GM23248 (cell line): Measurements from ENCODE around the gene SRPK3. TPM values are rescaled to one million over a fixed set of nuclear protein-coding genes. Genes with fewer than 3 reads are reported as not detected.

ENCODE experiments used
- DNase-seq: peaks from one replicate; pipeline ENCODE4 v3.0.0-alpha.2; 2015
- H2AFZ ChIP-seq: fragments of 200-600 bp; sonication (generic); 2 replicates; pipeline ENCODE4 v1.6.1; 2016; ENCODE audit warnings: antibody characterized with exemption
- H3F3A ChIP-seq: fragments of 200-600 bp; sonication (generic); 2 replicates; pipeline ENCODE4 v1.6.1; 2016; ENCODE audit warnings: mild to moderate bottlenecking, antibody characterized with exemption, mixed run types; ENCODE audit not compliant: insufficient read depth
- H3K27ac ChIP-seq: fragments of 200-600 bp; sonication (generic); 2 replicates; pipeline ENCODE4 v1.5.1; 2016; ENCODE audit warnings: mild to moderate bottlenecking
- H3K27me3 ChIP-seq: fragments of 200-600 bp; sonication (generic); replicated peaks from 2 replicates; pipeline ENCODE4 v1.6.1; 2016; ENCODE audit warnings: mild to moderate bottlenecking; ENCODE audit not compliant: insufficient read depth
- H3K36me3 ChIP-seq: fragments of 200-600 bp; sonication (generic); 2 replicates; pipeline ENCODE4 v1.6.1; 2016; ENCODE audit warnings: low read depth, mild to moderate bottlenecking
- H3K4me1 ChIP-seq: fragments of 200-600 bp; sonication (generic); 2 replicates; pipeline ENCODE4 v1.6.1; 2016; ENCODE audit warnings: mild to moderate bottlenecking; ENCODE audit not compliant: insufficient read depth
- H3K4me2 ChIP-seq: fragments of 200-600 bp; sonication (generic); one replicate; pipeline ENCODE4 v1.6.1; 2016; ENCODE audit warnings: mild to moderate bottlenecking; ENCODE audit not compliant: unreplicated experiment
- H3K4me3 ChIP-seq: fragments of 200-600 bp; sonication (generic); 2 replicates; pipeline ENCODE4 v1.5.1; 2016; ENCODE audit warnings: mild to moderate bottlenecking
- H3K79me2 ChIP-seq: fragments of 200-600 bp; sonication (generic); 2 replicates; pipeline ENCODE4 v1.6.1; 2016; ENCODE audit warnings: mild to moderate bottlenecking; ENCODE audit not compliant: insufficient read depth
- H3K9ac ChIP-seq: fragments of 200-600 bp; sonication (generic); 2 replicates; pipeline ENCODE4 v1.6.1; 2016; ENCODE audit warnings: mild to moderate bottlenecking
- H3K9me2 ChIP-seq: fragments of 200-600 bp; sonication (generic); 2 replicates; pipeline ENCODE4 v1.6.1; 2016; ENCODE audit warnings: mixed run types, mild to moderate bottlenecking, moderate library complexity; ENCODE audit not compliant: insufficient read depth
- H3K9me3 ChIP-seq: fragments of 200-600 bp; sonication (generic); one replicate; pipeline ENCODE4 v1.6.1; 2017; ENCODE audit warnings: low read depth
- H4K20me1 ChIP-seq: fragments of 200-600 bp; sonication (generic); 2 replicates; pipeline ENCODE4 v1.6.0; 2016; ENCODE audit not compliant: insufficient read depth
- EZH2 ChIP-seq: fragments of 200-600 bp; sonication (generic); IDR thresholded peaks from 2 replicates; pipeline ENCODE4 v1.6.1; 2018; ENCODE audit warnings: antibody characterized with exemption, mild to moderate bottlenecking; ENCODE audit not compliant: insufficient read depth, poor library complexity, severe bottlenecking
- EZH2phosphoT487 ChIP-seq: fragments of 200-600 bp; sonication (generic); IDR thresholded peaks from 2 replicates; pipeline ENCODE4 v1.6.1; 2018; ENCODE audit warnings: antibody characterized with exemption, moderate library complexity, mild to moderate bottlenecking, low read depth; ENCODE audit not compliant: insufficient read depth
- WGBS, 2 experiments: methylation state at CpG; one replicate each; pipeline ENCODE4 v1.1.6; 2015 to 2017; ENCODE audit warnings: low lambda C conversion rate in 2 of 2, low coverage in 1 of 2; ENCODE audit errors: missing lambda C conversion rate in 2 of 2; 5-methylcytosine and 5-hydroxymethylcytosine counted together
- in situ Hi-C: fragments of 300-500 bp; cut with MboI; formaldehyde crosslinking; loops from 2 replicates; pipeline ENCODE4 v1.15.0; 2020
- polyA plus RNA-seq: library from polyadenylated mRNA; unstranded; fragments of >200 nt; fragmentation: Nextera tagmentation; extraction: Ambion mirVana; gene quantifications from 2 replicates; pipeline ENCODE4 v1.2.1, GENCODE V29; 2016
- total RNA-seq: library from RNA; depleted of rRNA; stranded (reverse); fragments of >200 nt; shearing (Covaris generic); gene quantifications from 2 replicates; pipeline ENCODE4 v1.2.3, GENCODE V29; 2014

SRPK3 gene
- total and polyA plus RNA-seq, 2 experiments from 2014 or later = 0.53 to 0.86 TPM

DNA sequence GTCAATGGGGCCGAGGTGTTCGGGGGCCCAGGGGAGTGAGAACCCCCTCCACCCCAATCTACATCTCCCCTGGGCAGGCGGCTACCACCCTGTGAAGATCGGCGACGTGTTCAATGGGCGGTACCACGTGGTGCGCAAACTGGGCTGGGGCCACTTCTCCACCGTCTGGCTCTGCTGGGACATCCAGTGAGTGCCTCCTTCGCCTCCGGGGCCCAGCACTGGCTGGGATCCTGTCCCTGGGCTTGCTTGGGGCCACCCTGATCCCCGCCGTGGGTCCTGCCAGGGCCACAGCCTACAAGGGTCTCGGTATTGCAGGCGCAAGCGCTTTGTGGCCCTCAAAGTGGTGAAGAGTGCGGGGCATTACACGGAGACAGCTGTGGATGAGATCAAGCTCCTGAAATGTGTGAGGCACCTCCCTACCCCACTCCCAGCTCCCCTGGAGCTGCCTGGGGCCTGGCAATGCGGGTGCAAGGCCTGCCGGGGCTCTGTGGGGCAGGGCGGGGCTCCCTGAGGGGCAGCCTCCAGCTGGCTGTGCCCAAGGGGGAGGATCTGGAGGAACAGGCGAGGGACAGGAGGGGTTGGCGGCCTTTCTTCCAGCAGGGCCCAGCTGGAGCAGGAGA, 697 bp downstream of the SRPK3 start:
- H3K4me1 ChIP-seq = no peaks in the 10 kb centered on the region
- H3K27ac ChIP-seq = no peak overlapping the region
- no peaks in the 10 kb centered on the region for H3K27me3 ChIP-seq
- WGBS, 2 experiments = 48 to 58% methylated on average over 8 to 10 of the region's 24 CpGs
- no peaks in the 10 kb centered on the region for H3K9me2 ChIP-seq
- H2AFZ ChIP-seq = no peak overlapping the region
- no peak overlapping the region for H3K4me2 ChIP-seq
- no peaks in the 10 kb centered on the region for H3K9me3 ChIP-seq
- H3F3A ChIP-seq = no peaks in the 10 kb centered on the region
- 0 out of 2 replicates have a peak overlapping the region, but pooled peaks have one; percentile 3 for H3K9ac ChIP-seq
- no peak for TF ChIP-seq EZH2phosphoT487
- TF ChIP-seq EZH2 = no peak
- peak; percentile 31 for DNase-seq
- H4K20me1 ChIP-seq = no peaks in the 10 kb centered on the region
- no peak overlapping the region for H3K4me3 ChIP-seq
- no peaks in the 10 kb centered on the region for H3K79me2 ChIP-seq
- H3K36me3 ChIP-seq = no peaks in the 10 kb centered on the region
- in situ Hi-C loops = no loop called here

DNA sequence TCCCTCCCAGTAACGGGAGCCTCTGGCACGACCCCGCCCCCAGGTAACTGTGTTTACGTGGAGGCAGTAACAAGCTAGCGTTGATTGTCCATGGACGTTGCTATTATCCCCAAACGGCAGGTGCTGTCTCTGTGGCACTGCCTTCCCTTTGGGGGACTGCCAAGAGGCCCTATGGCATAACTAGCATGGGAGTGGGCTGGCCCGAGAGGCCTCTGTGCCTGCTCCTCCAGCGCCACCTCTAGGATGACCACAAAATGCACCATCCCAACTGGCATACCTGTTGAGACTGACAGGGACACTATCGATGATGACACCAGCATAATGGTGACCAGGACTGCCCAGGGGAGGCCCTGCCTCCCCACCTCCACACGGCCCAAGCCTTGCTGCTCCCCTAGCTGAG, 1.5 kb downstream of the SRPK3 start:
- no peaks in the 10 kb centered on the region for H3F3A ChIP-seq
- H2AFZ ChIP-seq = no peak overlapping the region
- no peak overlapping the region for H3K4me2 ChIP-seq
- H3K79me2 ChIP-seq = no peaks in the 10 kb centered on the region
- H3K9ac ChIP-seq = no peak overlapping the region
- H3K4me1 ChIP-seq = no peaks in the 10 kb centered on the region
- no peaks in the 10 kb centered on the region for H4K20me1 ChIP-seq
- no peaks in the 10 kb centered on the region for H3K9me3 ChIP-seq
- no peaks in the 10 kb centered on the region for H3K9me2 ChIP-seq
- no peak for DNase-seq
- H3K4me3 ChIP-seq = no peak overlapping the region
- no peak for TF ChIP-seq EZH2
- no peak for TF ChIP-seq EZH2phosphoT487
- no peaks in the 10 kb centered on the region for H3K27me3 ChIP-seq
- 60 to 75% methylated on average over 9 to 10 of the region's 11 CpGs for WGBS, 2 experiments
- no peak overlapping the region for H3K27ac ChIP-seq
- in situ Hi-C loops = no loop called here
- H3K36me3 ChIP-seq = no peaks in the 10 kb centered on the region

DNA sequence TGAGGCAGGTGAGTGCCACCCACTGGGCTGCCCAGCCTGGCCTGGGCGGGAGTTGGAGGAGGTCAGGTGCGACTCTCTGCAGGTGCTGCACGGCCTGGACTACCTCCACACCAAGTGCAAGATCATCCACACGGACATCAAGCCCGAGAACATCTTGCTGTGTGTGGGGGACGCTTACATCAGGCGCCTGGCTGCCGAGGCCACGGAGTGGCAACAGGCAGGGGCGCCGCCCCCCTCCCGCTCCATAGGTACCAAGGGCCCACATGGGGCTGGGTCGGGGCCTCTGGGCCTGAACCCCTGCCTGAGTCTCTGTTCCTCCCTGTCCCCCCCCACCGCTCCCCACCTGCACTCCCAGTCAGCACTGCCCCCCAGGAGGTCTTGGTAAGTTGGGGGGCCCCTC, 2.0 kb downstream of the SRPK3 start:
- TF ChIP-seq EZH2phosphoT487 (no peak), EZH2 (no peak)
- no peak for DNase-seq
- Histone ChIP-seq H3F3A (no peaks in the 10 kb centered on the region), H3K9ac (no peak overlapping the region), H3K36me3 (no peaks in the 10 kb centered on the region), H4K20me1 (no peaks in the 10 kb centered on the region), H3K27me3 (no peaks in the 10 kb centered on the region), H3K4me1 (no peaks in the 10 kb centered on the region), H3K9me2 (no peaks in the 10 kb centered on the region), H3K4me2 (no peak overlapping the region), H2AFZ (no peak overlapping the region), H3K4me3 (no peak overlapping the region), H3K79me2 (no peaks in the 10 kb centered on the region), H3K27ac (no peak overlapping the region), H3K9me3 (no peaks in the 10 kb centered on the region)
- WGBS, 2 experiments = 90% methylated on average over 2 to 11 of the region's 14 CpGs
- in situ Hi-C loops = no loop called here

DNA sequence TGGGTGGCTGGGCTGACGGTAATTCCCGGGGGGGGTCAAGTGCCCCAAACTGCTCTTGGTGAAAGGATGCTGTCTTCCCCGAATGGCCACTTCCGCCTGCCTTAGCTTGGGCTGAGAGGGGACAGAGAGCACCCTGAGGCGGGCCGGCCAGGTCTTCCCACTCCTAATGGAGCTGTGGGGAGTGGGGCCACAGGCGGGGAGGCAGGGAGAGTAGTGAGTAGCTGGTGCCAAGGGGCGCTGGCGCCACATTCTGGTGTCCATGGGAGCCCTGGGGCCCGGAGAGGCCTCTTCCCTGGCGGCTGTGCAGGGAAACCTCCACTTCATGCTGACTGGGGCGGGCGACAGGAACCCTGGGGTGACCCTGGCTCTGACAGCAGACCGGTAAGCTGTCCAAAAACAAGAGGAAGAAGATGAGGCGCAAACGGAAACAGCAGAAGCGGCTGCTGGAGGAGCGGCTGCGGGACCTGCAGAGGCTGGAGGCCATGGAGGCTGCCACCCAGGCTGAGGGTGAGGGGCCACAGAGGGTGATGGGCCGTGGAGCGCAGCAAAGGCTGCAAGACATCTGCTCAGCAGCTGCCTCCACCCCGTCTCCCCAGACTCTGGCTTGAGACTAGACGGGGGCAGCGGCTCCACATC, 2.7 kb downstream of the SRPK3 start:
- Histone ChIP-seq H3K27ac (no peak overlapping the region), H3F3A (no peaks in the 10 kb centered on the region), H3K9ac (no peak overlapping the region), H3K79me2 (no peaks in the 10 kb centered on the region), H3K9me2 (no peaks in the 10 kb centered on the region), H3K4me3 (no peak overlapping the region), H3K27me3 (no peaks in the 10 kb centered on the region), H3K4me2 (no peak overlapping the region), H4K20me1 (no peaks in the 10 kb centered on the region), H3K36me3 (no peaks in the 10 kb centered on the region), H3K9me3 (no peaks in the 10 kb centered on the region), H2AFZ (no peak overlapping the region), H3K4me1 (no peaks in the 10 kb centered on the region)
- 85% methylated on average over 11 to 20 of the region's 24 CpGs for WGBS, 2 experiments
- no peak for TF ChIP-seq EZH2phosphoT487
- no peak for TF ChIP-seq EZH2
- in situ Hi-C loops = no loop called here
- no peak for DNase-seq
